ENCODE measurements around the gene ITGB7.

DNA sequence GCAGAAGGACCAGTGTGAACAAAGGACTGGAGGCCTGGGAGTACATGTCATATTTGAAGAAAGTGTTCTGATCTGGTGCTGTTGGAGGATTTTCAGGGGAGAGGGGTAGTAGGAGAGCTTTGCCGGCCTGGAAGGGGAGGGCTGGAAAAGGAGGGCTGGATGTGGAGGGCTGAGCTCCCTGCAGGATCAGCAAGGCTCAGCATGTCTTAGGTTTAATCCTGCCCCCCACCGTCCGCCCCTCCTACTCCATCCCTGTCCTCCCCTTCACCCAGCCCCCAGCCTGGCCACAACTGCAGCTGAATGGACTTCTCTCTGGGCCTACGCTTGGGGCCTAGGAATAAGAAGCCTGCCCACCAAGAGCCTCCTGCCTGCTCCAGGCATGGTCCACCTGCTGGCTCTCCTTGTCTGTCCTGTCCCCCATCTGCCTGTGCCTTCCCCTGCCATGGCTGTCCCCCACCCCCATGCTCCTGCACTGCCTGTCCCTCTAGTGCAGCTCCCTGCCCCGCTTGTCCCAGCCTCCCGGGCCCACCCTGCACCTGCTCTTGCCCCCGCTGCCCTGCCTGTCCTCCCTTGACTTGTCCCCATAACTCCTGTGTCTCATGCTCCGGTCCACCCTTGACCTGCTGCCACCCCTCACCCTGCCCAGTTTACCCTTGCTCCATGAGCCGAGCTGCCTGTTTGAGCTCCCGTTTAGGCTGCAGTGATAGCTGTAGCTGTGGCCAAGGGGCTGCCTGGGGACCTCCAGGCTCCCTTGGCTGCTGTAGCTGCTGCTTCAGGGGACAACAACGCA is 34.8 kb upstream of the ITGB7 start:
- TF ChIP-seq RAD21 (IDR thresholded peaks at IDR 0.05; ENCODE audit: low read length), result no peak
- TF ChIP-seq CTCF (conservative IDR thresholded peaks at IDR 0.05; ENCODE audit: low read depth, low read length), result no peak
- no peak for TF ChIP-seq POLR2A (IDR thresholded peaks at IDR 0.05; ENCODE audit: low read depth, low read length)
- TF ChIP-seq RFX5 (IDR thresholded peaks at IDR 0.05; ENCODE audit: low read depth, low read length), result no peak
- TF ChIP-seq BHLHE40 (IDR thresholded peaks at IDR 0.05; ENCODE audit: low read depth, low read length), result no peak
- no peak for TF ChIP-seq CHD1 (IDR thresholded peaks at IDR 0.05; ENCODE audit: low read depth, low read length)
- TF ChIP-seq MAZ (IDR thresholded peaks at IDR 0.05; ENCODE audit: borderline replicate concordance, low read depth, low read length), result no peak
- no peak for TF ChIP-seq CEBPB (IDR thresholded peaks at IDR 0.05; ENCODE audit: low read depth, low read length)
- TF ChIP-seq MXI1 (IDR thresholded peaks at IDR 0.05; ENCODE audit: borderline replicate concordance, low read depth, low read length), result no peak
